ENCODE data around the gene SESN3. TPM values are rescaled to one million over a fixed set of nuclear protein-coding genes. Genes with fewer than 3 reads are reported as not detected.

SESN3 gene
- total RNA-seq, 1 donor from 2014 or later: 84.8 TPM

DNA sequence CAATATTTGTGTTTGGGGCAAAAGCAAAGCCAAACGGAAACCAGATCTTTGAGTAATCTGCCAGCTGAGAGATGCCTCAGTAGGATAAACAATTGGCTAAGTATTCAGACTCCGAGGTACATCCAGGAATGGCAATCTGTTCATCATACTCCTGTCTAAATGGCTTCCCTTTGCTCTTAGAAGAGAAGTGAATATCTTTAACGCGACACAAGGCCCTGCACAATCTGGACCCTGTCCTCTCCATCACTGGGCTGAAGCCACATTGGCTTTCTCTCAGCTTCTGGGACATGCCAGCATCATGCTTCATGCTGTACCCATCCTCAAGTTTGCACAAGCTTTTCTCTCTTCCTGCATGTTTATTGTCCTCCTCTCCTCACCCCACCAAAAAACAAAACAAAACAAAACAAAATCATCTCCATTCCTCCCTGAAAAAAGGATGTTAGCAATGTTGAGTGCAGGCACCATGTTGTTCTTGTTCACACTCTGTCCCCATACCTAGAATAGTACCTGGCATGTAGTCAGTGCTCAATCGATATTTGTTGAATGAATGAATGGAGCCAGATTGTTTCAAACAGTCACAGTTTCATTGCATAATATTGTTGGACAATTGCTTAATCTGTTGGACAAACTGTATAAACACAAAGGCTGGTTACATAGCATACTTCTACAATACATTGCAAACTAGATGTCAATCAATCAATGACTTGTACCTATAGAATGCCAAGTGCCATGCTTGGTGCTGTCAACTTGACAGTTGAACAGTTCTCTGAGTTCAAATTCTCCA, 38.2 kb upstream of the SESN3 start:
- Mint-ChIP-seq H3K27ac (ENCODE audit: unreplicated experiment) (no peak overlapping the region), H3K4me3 (ENCODE audit: unreplicated experiment) (no peak overlapping the region), H3K4me1 (ENCODE audit: unreplicated experiment) (no peaks in the 10 kb centered on the region), H3K9me3 (ENCODE audit: unreplicated experiment) (peaks cover 3% of the 10 kb centered on the region), H3K36me3 (ENCODE audit: unreplicated experiment) (no peaks in the 10 kb centered on the region), H3K27me3 (ENCODE audit: unreplicated experiment) (peaks cover 3% of the 10 kb centered on the region)
- no peak for DNase-seq (ENCODE audit: extremely low spot score, unreplicated experiment)
- TF ChIP-seq, protein P1, sequence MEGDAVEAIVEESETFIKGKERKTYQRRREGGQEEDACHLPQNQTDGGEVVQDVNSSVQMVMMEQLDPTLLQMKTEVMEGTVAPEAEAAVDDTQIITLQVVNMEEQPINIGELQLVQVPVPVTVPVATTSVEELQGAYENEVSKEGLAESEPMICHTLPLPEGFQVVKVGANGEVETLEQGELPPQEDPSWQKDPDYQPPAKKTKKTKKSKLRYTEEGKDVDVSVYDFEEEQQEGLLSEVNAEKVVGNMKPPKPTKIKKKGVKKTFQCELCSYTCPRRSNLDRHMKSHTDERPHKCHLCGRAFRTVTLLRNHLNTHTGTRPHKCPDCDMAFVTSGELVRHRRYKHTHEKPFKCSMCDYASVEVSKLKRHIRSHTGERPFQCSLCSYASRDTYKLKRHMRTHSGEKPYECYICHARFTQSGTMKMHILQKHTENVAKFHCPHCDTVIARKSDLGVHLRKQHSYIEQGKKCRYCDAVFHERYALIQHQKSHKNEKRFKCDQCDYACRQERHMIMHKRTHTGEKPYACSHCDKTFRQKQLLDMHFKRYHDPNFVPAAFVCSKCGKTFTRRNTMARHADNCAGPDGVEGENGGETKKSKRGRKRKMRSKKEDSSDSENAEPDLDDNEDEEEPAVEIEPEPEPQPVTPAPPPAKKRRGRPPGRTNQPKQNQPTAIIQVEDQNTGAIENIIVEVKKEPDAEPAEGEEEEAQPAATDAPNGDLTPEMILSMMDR (IDR thresholded peaks at IDR 0.05): no peak

- DNase-seq (ENCODE audit: extremely low spot score, unreplicated experiment): no peak
- TF ChIP-seq, protein P1 (IDR thresholded peaks at IDR 0.05): no peak
- Mint-ChIP-seq H3K4me1 (ENCODE audit: unreplicated experiment) (no peaks in the 10 kb centered on the region), H3K36me3 (ENCODE audit: unreplicated experiment) (no peaks in the 10 kb centered on the region), H3K9me3 (ENCODE audit: unreplicated experiment) (peaks cover 3% of the 10 kb centered on the region), H3K27ac (ENCODE audit: unreplicated experiment) (no peak overlapping the region), H3K4me3 (ENCODE audit: unreplicated experiment) (no peak overlapping the region), H3K27me3 (ENCODE audit: unreplicated experiment) (peaks cover 8% of the 10 kb centered on the region)
Observed at GRCh38 chr11:95268391-95268790, 37.4 kb upstream of the SESN3 start.

- peaks cover 3% of the 10 kb centered on the region for H3K9me3 Mint-ChIP-seq (ENCODE audit: unreplicated experiment)
- H3K4me3 Mint-ChIP-seq (ENCODE audit: unreplicated experiment): no peak overlapping the region
- H3K27ac Mint-ChIP-seq (ENCODE audit: unreplicated experiment): no peak overlapping the region
- peaks cover 13% of the 10 kb centered on the region for H3K27me3 Mint-ChIP-seq (ENCODE audit: unreplicated experiment)
- no peak for DNase-seq (ENCODE audit: extremely low spot score, unreplicated experiment)
- no peaks in the 10 kb centered on the region for H3K36me3 Mint-ChIP-seq (ENCODE audit: unreplicated experiment)
- TF ChIP-seq, protein P1 (IDR thresholded peaks at IDR 0.05): no peak
- no peaks in the 10 kb centered on the region for H3K4me1 Mint-ChIP-seq (ENCODE audit: unreplicated experiment)
Observed at GRCh38 chr11:95267601-95268213, 36.7 kb upstream of the SESN3 start.

DNA sequence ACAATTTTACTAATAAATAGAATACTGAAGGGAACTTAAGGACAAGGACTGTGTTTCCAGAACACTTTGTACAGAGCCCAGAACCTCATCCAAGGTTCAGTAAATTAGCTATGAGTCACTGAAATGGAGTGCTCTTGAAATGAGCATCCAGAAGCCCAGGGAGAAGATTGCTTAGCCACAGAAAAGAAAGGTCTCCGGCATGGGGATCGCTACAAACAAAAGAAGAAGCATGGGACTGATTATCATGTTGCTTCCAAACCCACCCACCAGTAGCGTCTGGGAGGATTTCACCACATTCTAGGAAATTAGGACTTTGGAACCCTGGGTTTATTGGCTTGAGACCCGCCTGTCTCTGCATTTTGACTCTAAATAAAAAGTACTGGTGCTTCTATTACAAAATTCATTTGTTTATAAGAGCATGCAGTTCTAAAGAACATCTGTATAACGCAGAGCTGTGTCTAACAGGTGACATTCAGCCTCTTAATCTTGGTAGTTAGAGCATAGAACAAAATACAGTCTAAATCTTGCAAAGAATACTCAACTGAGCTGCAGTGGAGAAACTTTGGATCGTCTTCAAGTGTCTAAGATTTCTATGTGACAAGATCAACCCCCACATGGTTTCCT, 35.9 kb upstream of the SESN3 start:
- Mint-ChIP-seq H3K4me1 (ENCODE audit: unreplicated experiment) (no peaks in the 10 kb centered on the region), H3K27me3 (ENCODE audit: unreplicated experiment) (peaks cover 13% of the 10 kb centered on the region), H3K27ac (ENCODE audit: unreplicated experiment) (no peak overlapping the region), H3K36me3 (ENCODE audit: unreplicated experiment) (no peaks in the 10 kb centered on the region), H3K4me3 (ENCODE audit: unreplicated experiment) (no peak overlapping the region), H3K9me3 (ENCODE audit: unreplicated experiment) (peaks cover 3% of the 10 kb centered on the region)
- TF ChIP-seq, protein P1 (IDR thresholded peaks at IDR 0.05): no peak
- no peak for DNase-seq (ENCODE audit: extremely low spot score, unreplicated experiment)

DNA sequence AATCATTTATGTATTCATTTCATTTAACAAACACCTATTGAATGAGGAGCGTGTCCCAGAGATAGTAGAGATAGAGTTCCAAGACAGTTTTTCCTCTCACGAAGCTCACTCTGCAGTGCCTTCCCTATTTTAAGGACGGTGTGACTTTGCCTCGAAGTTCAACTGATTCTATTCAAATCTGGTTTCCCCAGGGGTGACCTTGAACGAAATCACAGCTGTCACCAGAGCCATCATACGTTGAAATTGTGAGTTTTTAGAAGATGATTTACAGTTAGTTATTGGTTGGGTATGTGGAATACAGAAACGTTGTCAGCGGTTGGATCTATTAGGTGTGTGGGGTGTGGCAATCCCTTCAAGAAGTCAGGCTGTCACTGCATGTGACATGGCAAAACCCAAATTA, 33.9 kb upstream of the SESN3 start:
- H3K9me3 Mint-ChIP-seq (ENCODE audit: unreplicated experiment): peaks cover 3% of the 10 kb centered on the region
- no peaks in the 10 kb centered on the region for H3K36me3 Mint-ChIP-seq (ENCODE audit: unreplicated experiment)
- H3K27me3 Mint-ChIP-seq (ENCODE audit: unreplicated experiment): peaks cover 13% of the 10 kb centered on the region
- no peaks in the 10 kb centered on the region for H3K4me1 Mint-ChIP-seq (ENCODE audit: unreplicated experiment)
- H3K27ac Mint-ChIP-seq (ENCODE audit: unreplicated experiment): no peak overlapping the region
- no peak for DNase-seq (ENCODE audit: extremely low spot score, unreplicated experiment)
- no peak overlapping the region for H3K4me3 Mint-ChIP-seq (ENCODE audit: unreplicated experiment)
- TF ChIP-seq, protein P1 (IDR thresholded peaks at IDR 0.05): no peak

Data from osteocyte (in vitro differentiated cells).